NCI-H2029 treated with DMSO at 0.1 percent for 48 hours (cell line): ENCODE measurements around the gene ASIC4.

ENCODE experiments used
- DNase-seq: peaks from one replicate; lab custom pipeline; 2025; lab: John Stamatoyannopoulos, UW

ASIC4 gene, protein sequence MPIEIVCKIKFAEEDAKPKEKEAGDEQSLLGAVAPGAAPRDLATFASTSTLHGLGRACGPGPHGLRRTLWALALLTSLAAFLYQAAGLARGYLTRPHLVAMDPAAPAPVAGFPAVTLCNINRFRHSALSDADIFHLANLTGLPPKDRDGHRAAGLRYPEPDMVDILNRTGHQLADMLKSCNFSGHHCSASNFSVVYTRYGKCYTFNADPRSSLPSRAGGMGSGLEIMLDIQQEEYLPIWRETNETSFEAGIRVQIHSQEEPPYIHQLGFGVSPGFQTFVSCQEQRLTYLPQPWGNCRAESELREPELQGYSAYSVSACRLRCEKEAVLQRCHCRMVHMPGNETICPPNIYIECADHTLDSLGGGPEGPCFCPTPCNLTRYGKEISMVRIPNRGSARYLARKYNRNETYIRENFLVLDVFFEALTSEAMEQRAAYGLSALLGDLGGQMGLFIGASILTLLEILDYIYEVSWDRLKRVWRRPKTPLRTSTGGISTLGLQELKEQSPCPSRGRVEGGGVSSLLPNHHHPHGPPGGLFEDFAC

DNA sequence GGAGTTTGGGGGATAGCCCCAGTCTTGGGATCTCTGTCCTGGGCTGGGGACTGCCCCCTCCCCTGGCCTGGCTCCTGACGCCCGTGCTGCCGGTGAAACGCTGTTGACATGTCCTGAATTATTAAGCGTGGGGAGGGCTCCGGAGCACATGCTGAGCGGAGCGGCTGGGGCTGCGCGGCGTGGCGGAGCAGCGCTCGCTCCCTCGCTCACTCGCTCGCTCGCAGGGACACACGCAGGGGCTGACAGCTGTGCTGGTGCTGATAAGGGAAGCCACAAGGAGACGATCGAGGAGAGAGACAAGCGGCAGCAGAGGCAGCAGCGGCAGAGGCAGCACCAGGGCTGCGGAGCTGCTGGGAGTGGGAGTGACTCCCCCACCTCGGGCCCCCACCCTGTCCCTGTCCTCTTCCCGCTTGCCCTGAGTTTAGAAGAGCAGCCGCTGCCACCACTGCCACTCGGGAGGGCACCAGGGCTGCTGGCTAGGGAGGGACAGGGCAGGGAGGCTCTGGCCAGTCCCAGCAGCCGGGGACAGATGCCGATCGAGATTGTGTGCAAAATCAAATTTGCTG, at the start of gene ASIC4:
ASIC4 (plus strand) TSS at position 287 of the 566 bp plus-strand sequence; CDS start at position 530, 243 bp downstream.
- DNase-seq: no peak

DNA sequence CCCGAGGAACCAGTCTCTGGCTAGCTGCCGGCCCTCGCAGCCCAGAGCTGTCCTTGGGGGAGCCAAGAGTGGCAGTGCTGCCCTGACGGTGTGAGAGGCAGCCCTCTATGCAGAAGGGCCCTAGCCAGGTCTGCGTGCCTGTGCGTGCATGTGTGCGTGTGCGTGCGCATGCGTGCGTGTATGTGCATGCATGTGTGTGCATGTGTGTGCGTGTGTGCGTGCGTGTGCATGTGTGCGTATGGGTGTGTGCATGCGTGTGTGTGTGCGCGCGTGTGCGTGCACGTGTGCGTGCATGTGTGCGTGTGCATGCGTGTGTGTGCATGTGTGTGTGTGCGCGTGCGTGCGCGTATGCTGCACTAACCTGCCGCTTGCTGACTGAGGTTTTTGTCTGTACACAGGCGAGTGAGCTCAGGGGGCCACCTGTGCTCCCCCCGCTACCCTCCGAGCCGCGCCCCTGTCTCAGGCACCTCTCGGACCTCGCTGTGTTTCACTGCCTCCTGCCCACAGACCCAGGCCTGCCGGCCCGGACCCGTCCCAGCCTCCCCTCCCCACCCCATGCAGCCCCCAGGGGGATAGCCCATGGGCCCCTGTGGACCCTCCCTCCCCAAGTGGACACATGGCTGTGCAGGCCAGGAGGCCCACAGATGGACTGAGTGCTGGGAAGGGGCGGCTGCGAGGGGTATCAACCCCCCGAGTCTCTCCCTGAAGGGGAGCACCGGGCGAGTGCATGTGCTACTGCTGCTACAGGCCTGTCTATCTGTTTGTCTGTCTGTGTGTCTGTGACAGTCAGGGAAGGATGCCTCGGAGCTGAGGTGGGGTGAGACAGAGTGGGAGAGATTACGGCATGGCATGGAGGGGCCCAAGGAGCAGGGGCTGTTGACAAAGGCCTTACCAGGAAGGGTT, 48.4 kb upstream of the ASIC4 start:
- DNase-seq: no peak

DNA sequence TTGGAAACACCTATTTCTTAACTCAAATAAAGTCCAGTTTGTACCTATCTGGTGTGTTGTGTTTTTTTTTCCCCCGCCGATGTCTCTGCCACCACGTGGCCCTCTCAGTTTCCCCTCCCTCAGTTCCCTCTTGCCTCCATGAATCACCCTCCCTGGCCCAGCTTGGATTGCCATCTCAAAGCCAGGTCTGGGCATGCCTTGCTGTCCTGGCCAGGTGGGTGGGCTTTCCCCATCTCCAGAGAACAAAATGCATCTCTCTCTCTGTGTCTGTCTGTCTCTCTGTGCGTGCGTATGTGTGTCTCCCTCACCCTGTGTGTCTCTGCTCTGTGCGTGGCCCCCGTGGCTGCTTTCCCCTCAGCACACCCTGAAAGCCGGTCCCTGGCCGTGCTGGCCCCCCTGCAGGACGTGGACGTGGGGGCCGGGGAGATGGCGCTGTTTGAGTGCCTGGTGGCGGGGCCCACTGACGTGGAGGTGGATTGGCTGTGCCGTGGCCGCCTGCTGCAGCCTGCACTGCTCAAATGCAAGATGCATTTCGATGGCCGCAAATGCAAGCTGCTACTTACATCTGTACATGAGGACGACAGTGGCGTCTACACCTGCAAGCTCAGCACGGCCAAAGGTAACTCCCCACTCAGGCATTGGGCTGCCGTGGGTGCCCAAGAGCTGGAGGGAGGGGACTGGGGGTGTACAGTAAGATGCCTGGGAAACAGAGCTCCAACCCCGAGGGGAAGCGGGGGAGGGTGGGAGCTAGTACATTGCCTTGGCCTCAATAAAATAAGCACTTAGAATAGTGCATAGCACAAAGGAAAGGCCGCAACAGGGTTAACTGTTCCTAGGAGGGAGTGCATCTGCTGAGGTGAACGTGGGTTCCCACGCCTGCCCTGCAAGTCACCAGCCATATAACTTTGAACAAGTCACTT, 47.2 kb upstream of the ASIC4 start:
- no peak for DNase-seq

DNA sequence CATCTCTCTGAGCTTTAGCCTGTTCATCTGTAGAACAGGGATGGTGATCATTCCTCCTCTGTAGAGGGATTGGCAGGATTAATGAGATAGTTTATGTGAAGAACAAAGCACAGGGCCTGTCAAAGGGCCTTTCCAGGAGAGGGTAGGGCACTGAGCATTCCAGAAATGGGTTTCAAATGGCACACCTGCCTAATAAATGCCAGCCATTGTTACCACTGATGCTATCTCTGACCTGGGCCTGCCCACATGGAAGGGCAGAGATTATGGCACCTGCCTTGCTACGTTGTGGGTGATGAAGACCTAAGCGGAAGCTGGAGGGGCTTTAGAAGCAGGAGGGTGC, 46.6 kb upstream of the ASIC4 start:
- no peak for DNase-seq

DNA sequence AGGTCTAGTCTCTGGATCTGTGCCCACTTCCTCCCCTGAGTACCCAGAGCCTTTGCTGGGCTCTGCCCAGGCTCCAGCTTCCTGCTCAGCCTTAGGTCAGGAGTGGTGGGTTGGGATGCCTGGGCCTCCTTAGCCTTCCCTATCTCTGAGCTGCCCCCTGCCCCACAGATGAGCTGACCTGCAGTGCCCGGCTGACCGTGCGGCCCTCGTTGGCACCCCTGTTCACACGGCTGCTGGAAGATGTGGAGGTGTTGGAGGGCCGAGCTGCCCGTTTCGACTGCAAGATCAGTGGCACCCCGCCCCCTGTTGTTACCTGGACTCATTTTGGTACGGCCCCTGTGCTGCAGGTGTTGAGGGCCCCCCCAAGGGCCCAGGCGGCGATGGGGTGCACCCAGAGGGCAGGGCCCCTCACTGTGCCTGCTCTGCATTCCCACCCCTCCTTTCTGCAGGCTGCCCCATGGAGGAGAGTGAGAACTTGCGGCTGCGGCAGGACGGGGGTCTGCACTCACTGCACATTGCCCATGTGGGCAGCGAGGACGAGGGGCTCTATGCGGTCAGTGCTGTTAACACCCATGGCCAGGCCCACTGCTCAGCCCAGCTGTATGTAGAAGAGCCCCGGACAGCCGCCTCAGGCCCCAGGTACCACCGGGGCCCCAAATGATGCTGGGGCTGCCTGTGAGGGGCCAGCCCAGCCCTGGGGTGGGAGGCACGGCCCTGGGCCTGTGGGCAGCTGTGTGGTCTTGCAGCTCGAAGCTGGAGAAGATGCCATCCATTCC, 45.7 kb upstream of the ASIC4 start:
- no peak for DNase-seq

DNA sequence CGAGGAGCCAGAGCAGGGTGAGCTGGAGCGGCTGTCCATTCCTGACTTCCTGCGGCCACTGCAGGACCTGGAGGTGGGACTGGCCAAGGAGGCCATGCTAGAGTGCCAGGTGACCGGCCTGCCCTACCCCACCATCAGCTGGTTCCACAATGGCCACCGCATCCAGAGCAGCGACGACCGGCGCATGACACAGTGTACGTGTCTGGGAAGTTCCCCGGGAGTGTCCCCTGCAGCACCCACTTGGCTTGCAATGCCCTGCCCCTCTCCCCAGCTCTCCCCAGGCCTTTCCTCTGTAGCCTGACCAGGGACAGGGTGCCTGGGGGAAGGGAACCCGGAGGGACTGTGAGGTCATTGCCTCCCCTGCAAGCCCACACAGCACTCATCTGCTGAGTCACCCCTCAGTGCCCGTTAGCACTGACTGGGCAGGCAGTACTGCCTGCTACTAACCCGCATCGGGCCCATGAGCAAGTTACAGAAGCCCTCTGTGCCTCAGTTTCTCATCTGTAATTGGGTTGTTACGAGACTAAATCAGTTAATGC, 45.0 kb upstream of the ASIC4 start:
- no peak for DNase-seq

DNA sequence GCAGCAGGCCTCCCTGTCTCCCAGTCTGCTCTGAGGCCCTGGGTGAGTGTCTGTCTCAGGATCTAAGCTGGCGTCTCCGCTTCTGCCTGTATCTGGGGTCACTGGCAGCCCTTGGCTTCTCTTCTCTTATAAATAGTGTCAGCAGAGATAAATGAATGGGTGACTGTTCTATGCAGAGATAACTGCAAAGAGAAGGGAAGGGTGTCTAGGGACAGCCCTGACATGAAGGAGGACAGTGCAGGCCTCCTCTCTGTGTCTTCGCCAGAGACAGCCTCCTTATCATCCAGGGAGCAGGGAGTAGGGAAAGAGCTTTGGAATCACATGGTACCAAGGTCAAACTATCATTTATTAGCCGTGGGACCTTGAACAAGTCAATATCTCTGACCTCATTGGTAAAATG, 43.9 kb upstream of the ASIC4 start:
- no peak for DNase-seq

DNA sequence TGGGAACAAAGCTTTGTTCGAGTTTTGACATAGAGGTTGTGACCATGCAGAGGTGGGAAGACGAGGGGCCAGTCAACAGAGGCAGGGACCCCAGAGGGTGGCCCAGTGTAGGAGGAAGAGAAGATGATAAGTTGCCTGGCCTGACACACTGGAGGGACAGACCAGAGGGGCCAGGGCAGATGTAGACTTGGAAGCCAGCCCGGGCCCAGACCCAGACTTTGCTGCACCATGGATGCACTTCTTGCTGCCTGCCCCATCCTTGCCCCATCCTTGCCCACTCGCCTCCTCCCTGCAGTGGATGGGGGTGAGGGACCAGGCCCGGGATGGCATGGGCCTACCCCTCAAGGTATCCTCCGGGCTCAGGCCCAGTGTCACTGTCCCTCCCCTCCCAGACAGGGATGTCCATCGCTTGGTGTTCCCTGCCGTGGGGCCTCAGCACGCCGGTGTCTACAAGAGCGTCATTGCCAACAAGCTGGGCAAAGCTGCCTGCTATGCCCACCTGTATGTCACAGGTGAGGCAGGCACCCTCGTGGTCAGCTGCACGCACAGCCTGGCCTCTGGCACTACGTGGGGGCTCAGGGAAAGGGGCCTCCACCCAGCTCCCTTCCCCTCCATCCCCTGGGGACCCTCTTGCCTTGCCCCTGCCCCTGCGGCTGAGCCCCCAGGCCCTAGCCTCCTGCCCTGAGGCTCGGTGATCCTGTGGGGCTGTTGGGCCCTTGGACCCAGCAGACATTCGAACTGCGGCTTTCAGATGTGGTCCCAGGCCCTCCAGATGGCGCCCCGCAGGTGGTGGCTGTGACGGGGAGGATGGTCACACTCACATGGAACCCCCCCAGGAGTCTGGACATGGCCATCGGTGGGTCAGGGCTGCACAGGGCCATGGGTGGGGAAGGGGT, 42.6 kb upstream of the ASIC4 start:
- no peak for DNase-seq

DNA sequence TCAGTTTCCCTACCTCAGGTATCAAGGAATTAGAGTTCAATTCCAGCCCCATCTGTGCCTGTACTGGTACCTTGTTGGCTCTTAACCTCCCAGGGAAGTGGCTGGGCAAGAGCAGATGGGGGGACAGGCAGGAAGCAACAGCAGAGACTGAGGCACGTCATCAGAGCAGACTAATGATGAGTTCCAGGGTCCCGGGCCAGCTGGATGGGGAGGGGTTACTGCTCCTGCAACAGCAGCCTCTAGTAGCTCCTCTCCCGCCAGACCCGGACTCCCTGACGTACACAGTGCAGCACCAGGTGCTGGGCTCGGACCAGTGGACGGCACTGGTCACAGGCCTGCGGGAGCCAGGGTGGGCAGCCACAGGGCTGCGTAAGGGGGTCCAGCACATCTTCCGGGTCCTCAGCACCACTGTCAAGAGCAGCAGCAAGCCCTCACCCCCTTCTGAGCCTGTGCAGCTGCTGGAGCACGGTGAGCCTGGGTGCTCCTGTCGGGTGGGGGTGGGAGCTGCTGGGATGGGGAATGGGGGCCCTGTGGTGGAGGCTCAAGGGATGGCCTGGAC, 41.6 kb upstream of the ASIC4 start:
- DNase-seq: no peak

DNA sequence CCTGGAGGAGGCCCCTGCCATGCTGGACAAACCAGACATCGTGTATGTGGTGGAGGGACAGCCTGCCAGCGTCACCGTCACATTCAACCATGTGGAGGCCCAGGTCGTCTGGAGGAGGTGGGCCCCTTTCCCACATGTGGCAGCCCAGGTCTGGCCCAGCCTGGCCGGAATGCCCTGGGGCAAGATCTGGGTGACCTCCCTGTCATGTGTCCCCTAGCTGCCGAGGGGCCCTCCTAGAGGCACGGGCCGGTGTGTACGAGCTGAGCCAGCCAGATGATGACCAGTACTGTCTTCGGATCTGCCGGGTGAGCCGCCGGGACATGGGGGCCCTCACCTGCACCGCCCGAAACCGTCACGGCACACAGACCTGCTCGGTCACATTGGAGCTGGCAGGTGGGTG, 40.8 kb upstream of the ASIC4 start:
- DNase-seq: no peak

DNA sequence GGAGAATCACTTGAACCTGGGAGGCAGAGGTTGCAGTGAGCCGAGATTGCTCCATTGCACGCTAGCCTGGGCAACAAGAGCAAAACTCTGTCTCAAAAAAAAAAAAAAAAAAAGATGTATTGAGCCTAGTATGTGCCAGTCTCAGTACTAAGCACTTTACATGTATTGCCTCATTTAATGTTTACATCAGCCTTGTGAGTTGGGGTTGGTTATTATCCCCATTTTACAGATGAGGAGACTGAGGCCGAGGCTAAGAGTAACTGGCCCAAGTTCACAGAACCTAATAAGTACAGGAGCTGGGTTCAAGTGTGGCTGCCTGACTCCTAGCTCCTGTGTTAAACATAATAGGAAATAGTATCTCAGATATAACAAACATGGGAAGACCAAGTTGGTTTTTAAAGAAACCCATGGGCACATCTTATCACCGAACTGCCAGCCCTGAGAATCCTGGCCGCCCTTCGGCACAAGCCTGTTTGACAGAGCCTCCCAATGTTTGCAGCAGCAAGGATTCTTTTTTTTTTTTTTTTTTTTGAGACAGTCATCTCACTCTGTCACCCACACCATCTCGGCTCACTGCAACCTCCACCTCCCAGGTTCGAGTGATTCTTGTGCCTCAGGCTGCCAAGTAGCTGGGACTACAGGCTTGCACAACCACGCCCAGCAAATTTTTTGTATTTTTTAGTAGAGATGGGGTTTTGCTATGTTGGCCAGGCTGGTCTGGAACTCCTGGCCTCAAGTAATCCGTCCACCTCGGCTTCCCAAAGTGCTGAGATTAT, 39.8 kb upstream of the ASIC4 start:
- DNase-seq: no peak

DNA sequence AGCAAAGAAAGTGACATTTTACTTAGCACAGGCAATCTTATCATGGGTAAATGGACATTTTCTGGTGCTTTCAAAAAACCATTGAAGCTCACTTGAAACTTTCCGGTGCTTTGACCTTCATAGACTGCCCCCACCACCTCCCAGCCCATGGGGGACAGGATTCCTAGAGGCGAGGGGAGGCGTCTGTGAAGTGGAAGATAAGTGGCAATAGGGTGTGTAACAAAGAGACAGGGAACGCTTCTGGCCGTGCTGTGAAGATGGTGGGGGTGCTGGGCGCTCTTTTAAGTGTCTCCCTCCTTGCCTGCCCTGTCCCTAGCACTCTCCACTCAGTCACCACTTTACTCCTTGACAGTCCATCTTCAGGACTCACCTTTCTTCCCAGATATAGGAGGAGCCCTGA, 39.0 kb upstream of the ASIC4 start:
- no peak for DNase-seq

DNA sequence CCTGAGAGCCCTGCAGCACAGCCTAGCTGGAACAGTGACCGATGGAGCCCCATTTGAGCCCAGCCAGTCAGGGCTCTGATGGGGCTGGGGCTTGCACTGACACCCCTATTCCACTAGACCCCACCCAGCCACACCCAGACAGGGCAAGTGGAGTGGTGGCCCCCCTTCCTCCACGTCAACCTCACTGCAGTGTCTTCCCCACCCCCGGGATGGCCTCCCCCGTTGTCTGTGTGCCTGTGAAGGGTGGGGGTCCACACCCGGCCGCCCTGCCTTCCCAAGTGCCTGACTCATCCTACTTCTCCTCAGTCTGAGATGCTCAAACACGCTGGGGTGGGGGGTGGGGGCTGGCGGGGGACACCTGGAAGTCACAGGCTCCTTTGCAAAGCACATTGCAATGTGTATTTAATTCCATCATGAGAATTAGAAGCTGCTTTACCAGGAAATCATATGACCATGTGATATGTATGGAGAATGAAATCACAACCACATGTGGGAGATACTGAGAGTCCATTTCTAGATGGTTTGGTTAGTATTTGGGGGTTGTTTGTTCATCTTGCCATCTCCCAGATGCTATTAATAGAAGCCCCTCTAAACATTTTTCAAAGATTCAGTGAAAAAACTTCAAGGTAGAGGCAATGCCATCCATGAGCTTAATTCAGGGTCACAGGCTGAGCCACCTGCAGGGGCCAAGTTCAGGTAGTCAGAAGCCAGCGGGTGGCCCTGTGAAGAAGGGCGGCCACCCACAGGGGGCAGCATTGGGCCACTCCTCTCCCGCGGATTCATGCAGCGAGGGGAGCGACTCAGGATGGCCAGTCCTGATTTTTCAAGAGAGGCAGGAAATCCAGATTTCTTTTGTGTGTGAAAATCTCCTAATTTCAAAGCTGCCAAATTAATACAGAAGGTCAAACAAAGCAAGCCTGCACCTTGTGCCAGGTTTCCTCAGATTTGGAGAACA, 38.3 kb upstream of the ASIC4 start:
- DNase-seq: no peak

DNA sequence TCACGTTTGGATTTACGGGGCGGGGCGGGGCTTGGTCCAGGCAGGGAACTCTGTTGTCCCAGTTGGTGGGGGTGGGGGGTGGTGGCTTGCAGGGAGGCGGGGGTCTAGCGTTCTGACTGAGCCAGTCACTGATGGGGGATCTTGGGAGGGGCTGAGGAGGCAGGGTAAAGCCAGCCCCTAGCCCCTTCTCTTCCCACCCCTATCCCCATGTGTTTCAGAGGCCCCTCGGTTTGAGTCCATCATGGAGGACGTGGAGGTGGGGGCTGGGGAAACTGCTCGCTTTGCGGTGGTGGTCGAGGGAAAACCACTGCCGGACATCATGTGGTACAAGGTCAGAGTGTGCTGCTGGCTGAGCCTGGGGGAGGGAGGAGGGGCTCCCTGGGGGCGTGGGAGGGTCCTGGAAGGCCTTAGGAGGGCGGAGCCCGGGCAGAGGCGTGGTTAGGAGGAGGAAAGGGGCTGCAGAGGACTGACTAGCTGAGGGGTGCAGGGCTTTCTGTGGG, 37.6 kb upstream of the ASIC4 start:
- DNase-seq: no peak

DNA sequence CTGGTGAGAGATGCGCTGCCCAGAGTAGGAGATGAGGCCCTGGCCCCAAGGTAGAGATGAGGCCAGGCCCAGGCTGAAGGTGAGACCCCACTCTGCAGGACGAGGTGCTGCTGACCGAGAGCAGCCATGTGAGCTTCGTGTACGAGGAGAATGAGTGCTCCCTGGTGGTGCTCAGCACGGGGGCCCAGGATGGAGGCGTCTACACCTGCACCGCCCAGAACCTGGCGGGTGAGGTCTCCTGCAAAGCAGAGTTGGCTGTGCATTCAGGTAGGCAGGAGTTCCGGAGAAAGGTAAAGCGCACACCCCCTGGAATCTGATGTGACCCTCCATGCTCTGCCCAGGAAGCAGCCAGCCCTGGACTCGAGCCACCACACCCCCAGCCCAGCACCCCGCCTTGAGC, 37.1 kb upstream of the ASIC4 start:
- no peak for DNase-seq

DNA sequence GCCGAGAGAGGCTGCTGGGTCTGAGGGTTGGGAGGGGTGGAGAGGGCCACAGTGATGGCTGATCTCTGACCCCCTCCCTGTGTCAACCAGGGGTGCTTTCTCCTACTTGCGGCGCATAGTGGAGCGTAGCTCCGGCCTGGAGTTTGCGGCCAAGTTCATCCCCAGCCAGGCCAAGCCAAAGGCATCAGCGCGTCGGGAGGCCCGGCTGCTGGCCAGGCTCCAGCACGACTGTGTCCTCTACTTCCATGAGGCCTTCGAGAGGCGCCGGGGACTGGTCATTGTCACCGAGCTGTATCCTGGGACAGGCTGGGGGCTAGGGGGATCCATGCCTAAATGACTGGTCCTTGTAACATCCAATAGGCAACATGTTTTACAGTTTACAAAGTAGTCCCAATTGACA, 36.5 kb upstream of the ASIC4 start:
- no peak for DNase-seq

DNA sequence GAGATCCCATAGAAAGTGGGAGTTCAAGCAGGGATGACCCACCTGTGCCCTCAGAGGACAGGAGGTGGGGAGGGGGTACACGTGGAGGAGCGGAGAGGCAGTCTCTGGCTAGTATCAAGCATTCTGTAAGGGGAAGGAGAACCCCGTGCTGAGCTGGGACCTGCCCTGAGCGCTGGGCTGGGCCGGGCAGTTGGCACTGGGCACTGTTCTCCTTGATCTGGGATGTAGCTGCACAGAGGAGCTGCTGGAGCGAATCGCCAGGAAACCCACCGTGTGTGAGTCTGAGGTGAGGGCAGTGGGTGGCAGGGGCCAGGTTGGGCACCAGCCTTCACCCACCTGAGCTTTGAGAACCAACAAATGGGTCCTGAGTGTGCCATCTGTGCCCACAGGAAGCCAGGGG, 35.4 kb upstream of the ASIC4 start:
- no peak for DNase-seq
